Astrocyte (in vitro differentiated cells and primary cell): ENCODE measurements around the gene PODNL1.

Experiments
- EZH2 ChIP-seq: IDR thresholded peaks from 2 replicates; pipeline ENCODE4 v1.6.1; 2012; ENCODE audit warnings: mild to moderate bottlenecking, low read length, inconsistent platforms; ENCODE audit not compliant: insufficient read depth
- TF ChIP-seq, protein P1 (sequence below): IDR thresholded peaks from 2 replicates; pipeline ENCODE4 v1.5.1; 2011; ENCODE audit warnings: low read depth, mild to moderate bottlenecking, inconsistent platforms, low read length, moderate library complexity; ENCODE audit not compliant: insufficient read depth

DNA sequence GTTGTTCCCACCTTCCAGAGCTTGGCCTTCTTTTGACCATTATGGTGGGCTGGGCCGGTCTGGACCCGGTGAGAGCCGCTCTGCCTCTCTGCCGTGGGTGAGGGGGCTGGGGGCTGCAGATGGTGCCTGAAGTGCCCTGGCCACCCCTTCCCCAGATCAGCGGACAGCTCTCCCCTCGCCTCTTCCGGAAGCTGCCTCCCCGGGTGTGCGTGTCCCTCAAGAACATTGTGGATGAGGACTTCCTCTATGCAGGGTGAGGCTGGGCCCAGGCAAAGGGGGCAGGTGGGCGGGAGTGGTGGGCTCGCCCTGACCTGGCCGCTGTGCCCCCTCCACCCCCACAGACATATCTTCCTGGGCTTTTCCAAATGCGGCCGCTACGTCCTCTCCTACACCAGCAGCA, 16.0 kb upstream of the PODNL1 start:
- TF ChIP-seq EZH2: no peak
- TF ChIP-seq, protein P1, sequence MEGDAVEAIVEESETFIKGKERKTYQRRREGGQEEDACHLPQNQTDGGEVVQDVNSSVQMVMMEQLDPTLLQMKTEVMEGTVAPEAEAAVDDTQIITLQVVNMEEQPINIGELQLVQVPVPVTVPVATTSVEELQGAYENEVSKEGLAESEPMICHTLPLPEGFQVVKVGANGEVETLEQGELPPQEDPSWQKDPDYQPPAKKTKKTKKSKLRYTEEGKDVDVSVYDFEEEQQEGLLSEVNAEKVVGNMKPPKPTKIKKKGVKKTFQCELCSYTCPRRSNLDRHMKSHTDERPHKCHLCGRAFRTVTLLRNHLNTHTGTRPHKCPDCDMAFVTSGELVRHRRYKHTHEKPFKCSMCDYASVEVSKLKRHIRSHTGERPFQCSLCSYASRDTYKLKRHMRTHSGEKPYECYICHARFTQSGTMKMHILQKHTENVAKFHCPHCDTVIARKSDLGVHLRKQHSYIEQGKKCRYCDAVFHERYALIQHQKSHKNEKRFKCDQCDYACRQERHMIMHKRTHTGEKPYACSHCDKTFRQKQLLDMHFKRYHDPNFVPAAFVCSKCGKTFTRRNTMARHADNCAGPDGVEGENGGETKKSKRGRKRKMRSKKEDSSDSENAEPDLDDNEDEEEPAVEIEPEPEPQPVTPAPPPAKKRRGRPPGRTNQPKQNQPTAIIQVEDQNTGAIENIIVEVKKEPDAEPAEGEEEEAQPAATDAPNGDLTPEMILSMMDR: no peak
